Activated CD8-positive, alpha-beta memory T cell treated with anti-CD3 and anti-CD28 coated beads, Interleukin-2, amount 50 U/mL, for 48 hours (primary cell): ENCODE data around the gene FAM89B.
A peak's percentile ranks its signal among the peaks of the same experiment; 100 is the strongest.
"Not testable (repeated sequence)": the region's sequence is repeated elsewhere in the genome, so short reads cannot be mapped to it uniquely, and the experiment has no call there.

Experiments used
- DNase-seq: peaks from one replicate; pipeline ENCODE4 v3.0.0-alpha.2; 2020

FAM89B gene

DNA sequence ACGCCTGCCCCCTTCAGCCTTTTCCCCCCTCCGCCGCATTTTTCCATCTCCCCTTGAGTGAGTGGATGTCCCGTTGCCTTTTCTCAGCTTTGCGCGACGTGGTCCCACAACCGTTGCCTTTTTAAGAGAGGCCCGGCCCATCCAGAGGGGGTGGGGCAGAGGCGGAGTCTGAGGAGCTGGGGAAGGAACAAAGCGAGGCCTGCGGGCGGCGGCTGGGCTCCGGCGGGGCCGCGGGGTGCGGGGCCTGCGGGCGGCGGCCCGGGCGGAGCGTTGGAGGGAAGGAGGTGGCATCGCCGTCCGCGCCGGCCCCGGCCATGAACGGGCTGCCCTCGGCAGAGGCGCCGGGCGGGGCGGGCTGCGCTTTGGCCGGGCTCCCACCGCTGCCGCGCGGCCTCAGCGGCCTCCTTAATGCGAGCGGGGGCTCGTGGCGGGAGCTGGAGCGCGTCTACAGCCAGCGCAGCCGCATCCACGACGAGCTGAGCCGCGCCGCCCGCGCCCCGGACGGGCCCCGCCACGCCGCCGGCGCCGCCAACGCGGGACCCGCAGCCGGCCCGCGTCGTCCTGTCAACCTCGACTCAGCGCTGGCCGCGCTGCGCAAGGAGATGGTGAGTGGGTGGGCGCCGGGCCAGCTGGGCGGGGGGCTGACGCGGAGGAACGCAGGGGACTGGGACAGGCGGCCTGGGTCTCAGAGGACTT lies at the start of gene FAM89B:
TSS of gene FAM89B (plus strand) at position 183 of the 696 bp plus-strand sequence. CDS start at position 315, 132 bp downstream.
- peak; percentile 91 for DNase-seq

- not testable (repeated sequence) for DNase-seq
Observed at GRCh38 chr11:65522718-65523630, 49.4 kb upstream of the FAM89B start.

- not testable (repeated sequence) for DNase-seq
Observed at GRCh38 chr11:65523631-65523968, 48.7 kb upstream of the FAM89B start.

- DNase-seq: no peak
Observed at GRCh38 chr11:65524014-65524740, 48.2 kb upstream of the FAM89B start.

DNA sequence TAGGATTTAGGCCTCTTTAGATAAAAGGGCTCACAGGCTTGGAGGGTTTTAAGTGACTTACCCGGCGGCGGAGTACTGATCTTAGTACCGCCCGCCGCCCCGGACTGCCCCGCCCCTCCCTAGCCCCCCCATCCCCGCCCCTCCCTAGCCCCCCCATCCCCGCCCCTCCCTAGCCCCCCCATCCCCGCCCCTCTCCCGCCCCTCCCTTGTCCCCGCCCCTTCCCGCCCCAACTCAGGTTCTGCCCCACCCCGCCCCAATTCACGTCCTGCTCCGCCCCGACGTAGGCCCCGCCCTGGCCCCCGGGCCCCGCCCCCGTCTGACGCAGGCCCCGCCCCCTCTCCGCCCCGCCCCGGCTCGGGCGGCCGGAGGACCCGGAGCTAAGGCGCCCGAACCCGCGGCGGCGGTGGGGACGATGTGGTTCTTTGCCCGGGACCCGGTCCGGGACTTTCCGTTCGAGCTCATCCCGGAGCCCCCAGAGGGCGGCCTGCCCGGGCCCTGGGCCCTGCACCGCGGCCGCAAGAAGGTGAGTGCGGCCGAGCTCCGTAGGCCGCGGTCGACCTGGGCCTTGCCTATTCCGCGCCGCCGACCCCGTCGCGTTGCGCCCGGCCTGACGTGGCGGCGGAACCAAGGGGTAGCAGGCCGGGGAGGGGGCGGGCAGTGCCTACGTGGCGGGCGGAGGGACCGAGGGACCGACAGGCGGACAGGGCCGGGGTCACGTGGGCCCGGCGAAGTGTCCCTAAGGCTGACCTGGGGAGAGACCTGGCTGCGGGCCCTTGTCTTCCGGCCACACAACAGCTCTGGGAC lies 47.4 kb upstream of the FAM89B start, which contains the start of gene SCYL1:
TSS of gene SCYL1 (plus strand) at position 343 of the 805 bp plus-strand sequence. CDS start at position 414, 71 bp downstream.
- peak; percentile 94 for DNase-seq

- no peak for DNase-seq
Observed at GRCh38 chr11:65525546-65526480, 46.5 kb upstream of the FAM89B start.

GRCh38 chr11:65526744-65527143 lies 45.6 kb upstream of the FAM89B start:
- no peak for DNase-seq

- DNase-seq: no peak
Observed at GRCh38 chr11:65528819-65529350, 43.5 kb upstream of the FAM89B start.

- DNase-seq: no peak
Observed at GRCh38 chr11:65529475-65530156, 42.7 kb upstream of the FAM89B start.

DNA sequence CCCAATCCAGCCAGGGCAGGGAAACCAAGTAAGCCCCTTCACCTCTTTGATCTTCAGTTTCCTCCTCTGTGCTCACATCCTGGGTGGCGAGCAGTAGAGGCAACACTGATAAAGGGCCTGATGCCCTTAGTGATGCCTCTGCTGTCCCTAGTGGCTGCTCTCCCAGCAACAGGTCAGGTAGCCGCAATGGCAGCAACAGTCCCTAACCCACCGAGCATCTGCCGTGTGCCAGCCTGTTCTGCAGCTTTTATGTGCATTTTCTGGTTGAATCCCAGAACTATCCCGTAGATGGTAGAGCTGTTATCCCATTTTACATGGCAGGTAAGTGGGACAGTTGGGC lies 42.2 kb upstream of the FAM89B start:
- DNase-seq: no peak

GRCh38 chr11:65532388-65533064 lies 39.8 kb upstream of the FAM89B start:
- no peak for DNase-seq

- no peak for DNase-seq
Observed at GRCh38 chr11:65535102-65535501, 37.2 kb upstream of the FAM89B start.

DNA sequence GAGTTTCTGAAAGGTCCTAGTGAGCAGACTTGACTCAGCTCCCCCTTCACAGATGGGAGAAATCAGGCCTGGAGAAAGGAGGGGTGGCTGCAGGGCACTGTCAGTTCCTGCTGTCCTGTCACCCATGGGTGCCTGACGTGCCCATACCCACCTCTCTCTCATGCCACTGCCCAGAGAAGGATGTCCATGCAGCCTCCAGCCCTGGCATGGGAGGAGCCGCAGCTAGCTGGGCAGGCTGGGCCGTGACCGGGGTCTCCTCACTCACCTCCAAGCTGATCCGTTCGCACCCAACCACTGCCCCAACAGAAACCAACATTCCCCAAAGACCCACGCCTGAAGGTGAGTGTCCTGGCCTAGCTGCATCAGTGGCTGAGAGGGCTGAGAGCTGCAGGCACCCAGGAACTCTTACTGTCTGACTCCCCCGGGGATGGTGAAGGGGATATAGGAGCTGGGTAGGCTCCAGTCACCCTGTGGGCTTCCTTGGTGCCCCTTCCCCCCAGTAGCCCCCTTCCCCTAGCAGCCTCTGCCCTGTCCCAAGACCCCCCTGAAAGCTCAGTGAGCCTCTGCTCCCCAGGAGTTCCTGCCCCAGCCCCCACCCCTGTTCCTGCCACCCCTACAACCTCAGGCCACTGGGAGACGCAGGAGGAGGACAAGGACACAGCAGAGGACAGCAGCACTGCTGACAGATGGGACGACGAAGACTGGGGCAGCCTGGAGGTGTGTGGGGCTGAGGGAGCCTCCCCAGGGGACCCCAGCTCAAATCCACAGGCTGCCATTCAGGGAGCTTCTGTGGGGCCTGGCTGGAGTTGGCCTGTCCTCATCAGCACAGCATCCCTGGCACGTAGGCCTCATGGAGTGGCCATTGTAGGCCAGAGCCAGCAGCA lies 35.7 kb upstream of the FAM89B start:
- no peak for DNase-seq

DNA sequence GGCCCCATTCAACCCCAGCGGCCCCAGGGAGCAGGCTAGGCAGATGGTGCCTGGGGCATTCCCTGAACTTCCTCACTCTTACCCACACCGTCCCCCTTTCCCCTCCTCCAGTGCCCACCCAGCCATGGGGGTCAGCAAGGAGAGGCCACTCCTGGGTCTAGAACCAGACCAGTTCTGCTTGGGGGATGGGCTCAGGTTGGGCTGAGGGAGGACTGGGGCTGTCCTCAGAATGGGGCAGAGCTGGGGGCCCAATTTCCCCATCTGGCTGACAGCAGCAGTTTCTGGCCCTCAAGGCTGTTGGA lies 35.1 kb upstream of the FAM89B start:
- no peak for DNase-seq

DNA sequence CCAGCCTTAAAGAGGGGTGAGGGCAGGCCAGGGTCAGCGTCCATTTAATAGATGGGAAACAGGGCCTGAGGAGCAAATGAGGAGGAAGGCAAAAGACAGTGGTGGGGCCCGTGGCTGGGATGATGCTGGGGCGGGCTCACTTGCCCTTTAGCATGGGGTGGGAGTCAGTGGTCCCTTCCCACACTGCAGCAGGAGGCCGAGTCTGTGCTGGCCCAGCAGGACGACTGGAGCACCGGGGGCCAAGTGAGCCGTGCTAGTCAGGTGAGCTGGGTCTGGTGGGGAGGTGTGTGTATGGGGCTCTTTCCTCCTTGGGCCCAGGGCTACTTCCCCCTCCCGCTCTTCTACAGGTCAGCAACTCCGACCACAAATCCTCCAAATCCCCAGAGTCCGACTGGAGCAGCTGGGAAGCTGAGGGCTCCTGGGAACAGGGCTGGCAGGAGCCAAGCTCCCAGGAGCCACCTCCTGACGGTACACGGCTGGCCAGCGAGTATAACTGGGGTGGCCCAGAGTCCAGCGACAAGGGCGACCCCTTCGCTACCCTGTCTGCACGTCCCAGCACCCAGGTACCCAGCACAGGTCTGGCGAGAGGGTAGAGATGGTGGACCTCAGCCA lies 34.6 kb upstream of the FAM89B start:
- DNase-seq: no peak

DNA sequence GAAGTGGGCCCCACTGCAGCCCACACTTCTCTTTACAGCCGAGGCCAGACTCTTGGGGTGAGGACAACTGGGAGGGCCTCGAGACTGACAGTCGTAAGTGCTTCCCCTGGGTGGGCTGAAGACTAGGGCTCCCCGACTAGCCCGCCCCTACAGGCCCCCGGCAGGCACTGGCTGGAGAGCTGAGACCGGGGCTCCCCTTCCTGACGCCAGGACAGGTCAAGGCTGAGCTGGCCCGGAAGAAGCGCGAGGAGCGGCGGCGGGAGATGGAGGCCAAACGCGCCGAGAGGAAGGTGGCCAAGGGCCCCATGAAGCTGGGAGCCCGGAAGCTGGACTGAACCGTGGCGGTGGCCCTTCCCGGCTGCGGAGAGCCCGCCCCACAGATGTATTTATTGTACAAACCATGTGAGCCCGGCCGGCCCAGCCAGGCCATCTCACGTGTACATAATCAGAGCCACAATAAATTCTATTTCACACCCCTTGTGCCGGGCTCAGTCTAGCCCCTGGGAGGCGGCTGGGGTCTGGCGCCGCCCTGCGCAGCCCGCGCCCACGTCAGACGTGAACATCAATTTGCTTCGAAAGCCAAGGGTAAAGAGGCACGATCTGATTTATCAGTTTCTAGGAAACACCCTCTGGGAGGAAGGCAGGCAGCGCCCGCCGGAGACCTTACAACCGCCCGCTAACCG lies 34.0 kb upstream of the FAM89B start:
- no peak for DNase-seq

- no peak for DNase-seq
Observed at GRCh38 chr11:65538915-65539743, 33.2 kb upstream of the FAM89B start.
